NCI-H774 (cell line): ENCODE data around the gene OSBPL1A.
"Not testable (repeated sequence)": the region's sequence is repeated elsewhere in the genome, so short reads cannot be mapped to it uniquely, and the experiment has no call there.

Experiments
- DNase-seq: peaks from one replicate; lab custom pipeline; 2025; lab: John Stamatoyannopoulos, UW

OSBPL1A gene

DNA sequence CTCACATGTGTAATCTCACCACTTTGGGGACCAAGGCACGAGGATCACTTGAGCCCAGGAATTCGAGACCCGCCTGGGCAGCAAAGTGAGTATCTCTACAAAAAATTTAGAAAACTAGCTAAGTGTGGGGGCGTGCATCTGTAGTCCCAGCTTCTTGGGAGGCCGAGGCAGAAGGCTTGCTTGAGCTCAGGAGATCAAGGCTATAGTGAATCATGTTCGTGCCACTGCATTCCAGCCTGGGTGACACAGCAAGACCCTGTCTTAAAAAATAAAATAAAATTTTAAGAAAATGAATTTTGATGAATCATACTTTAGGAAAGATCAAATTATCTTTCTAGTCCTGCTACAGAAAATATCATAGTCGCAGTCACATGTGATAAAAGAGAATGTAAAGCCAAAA is 211.8 kb downstream of the OSBPL1A start:
- no peak for DNase-seq

DNA sequence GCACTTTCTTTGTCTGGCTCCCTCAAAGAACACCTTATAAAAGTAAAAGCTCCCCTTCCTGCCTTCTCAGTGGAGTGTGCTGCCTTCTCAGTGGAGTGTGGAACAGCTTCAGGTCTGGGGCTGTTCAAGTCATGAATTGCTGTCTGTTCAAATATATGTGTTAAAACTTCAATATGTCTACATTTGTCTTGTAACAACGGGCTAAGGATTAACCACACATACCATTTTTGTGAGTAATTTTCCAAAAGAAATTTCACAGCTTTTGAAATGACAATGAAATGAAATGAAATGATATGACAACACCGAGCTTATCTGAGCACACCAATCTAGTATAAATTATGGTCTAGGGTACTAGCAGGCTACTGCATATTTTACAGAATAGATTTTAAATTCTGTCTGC is 215.8 kb downstream of the OSBPL1A start:
- DNase-seq = no peak

DNA sequence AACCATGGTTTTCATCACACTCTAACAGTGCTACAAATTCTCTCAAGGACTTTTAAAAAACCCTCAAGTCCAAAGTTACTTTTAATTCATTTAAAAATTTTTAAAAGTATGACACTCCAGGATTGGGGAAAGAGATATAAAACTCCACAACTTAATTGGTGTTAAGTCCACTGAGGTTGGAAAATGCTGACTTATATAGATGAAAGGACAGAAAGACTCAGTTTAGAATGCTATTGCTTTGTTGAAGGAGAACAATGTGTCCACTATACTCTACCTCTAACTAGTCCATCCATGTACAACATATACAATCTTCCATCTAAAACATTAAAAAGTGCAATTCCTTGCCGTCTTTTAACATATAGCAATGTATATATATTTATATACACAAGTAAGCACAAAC is 217.6 kb downstream of the OSBPL1A start:
- DNase-seq = no peak

DNA sequence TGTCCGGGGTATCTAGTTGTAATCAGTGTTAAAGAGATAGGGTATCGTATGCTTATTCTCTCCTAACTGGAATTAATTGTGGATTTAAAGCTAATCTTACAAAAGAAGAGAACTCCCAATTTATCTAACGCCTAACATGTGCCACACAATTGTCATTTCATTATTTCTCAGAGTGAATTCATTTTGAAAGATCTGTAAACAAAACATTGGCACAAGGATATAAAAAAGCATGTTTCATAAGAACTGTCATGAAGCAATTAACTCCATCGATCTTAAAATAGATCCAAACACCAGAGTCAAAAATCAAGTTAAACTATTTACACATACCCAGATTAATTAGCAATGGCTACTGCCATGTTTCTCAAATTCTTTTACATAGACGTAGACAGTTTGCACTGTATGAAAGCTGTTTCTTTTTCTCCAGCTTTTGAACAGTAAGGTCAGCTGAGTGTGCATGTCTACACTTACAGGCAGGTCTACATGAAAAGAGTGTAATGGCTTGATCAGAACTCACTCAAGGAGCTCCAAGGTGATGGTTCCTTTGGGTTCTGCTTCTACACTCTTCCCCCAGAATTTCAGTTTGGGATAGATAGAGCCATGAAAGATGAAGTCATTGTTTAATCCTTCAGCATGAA is 220.0 kb downstream of the OSBPL1A start:
- DNase-seq = no peak

DNA sequence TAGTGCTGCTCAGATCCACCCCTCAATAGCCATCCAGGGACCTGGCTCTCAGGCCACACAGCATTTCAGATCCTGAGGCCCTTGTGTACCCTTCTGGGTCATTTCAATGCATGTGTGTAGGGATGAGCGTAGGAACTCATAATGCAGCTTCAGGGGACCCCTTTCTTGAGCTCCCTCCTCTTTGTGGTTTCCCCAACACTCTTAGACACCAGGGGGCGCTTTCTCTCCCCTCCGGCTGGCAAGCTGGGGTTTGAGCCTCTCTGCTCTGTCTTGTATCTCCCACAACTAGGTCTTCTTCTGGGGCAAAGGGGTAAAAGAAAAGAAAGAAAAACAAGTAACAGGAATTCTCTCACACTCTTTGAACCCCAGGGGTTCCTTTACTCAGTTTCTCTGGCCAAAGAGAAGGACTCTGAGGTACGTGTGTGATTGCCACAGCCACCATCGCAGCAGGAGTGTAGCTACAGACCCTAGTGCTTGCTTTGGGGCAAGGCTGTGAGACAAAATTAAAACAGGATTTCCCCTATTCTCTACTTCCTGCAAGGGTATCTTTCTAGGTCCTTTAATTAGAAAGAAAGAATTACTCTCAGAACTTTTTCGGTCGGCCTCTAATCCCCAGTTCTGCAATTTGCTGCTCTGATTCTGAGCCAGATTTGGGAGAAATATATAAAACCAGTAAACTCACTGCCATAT is 220.8 kb downstream of the OSBPL1A start:
- DNase-seq = peak; percentile 23

DNA sequence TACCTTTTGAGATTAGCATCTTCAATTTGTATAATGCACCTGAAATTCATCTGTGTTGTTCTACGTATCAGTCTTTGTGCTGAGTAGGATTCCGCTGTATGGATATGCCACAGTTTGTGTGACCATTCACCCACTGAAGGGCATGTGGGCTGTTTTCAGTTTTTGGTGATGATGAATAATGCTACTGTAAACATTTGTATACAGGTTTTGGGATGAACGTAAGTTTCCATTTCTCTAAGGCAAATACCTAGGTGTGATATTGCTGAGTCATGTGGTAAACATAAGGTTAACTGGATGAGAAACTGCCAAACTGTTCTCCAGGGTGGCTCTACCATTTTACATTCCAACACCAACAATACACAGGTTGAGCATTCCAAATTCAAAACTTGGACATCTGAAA is 223.6 kb downstream of the OSBPL1A start:
- DNase-seq = no peak

DNA sequence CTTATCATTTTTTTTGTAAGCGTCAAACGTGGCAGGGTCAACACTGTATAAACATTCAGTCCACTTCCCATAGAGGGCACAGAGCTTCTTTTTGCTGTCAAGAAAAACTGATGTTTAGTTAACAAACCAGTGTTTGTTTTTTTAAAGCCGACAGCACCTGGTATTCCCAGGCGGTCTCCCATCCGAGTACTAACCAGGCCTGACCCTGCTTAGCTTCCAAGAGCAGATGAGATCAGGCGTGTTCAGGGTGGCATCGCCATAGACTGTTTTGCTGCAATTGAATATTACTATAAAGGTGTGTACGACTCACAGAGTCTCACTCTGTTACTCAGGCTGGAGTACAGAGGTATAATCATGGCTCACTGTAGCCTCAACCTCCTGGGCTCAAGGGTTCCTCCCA is 227.3 kb downstream of the OSBPL1A start:
- DNase-seq = peak; percentile 22

DNA sequence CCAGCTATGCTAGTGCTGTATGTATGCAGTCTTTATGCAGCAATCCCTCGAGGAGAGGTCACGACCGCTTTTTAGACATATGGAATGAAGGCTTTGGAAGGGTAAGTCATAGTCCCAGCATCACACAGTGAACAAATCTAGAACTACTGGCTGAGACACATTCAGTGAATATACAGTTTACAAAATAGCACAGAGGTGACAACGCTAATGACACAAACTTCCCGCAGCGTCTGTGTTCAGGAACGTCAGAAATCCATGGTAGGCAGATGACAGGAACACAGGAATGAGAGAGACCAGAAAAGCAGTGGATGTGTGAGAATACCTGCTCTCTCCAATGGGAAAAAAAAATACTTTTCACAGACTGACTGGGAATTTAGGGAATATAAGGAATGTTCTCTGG is 229.1 kb downstream of the OSBPL1A start:
- DNase-seq = no peak

DNA sequence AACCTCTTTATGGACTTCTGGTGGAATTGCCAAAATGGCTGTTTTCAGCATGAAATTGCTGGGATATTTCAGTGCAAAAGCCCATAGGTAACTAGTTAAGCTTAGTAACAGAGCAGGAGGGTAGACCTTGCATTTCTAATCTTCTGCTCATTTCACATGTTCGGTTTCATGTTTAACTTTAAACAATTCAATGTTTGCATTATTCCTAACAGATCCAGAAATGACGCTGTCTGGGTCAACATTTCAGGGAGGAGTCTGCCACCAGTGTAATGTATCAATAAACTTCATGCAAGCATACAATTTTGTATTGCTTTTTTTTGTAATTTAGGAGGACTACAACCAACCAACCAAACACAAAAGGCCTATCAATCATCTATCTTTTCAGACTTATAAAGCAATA is 236.3 kb downstream of the OSBPL1A start:
- DNase-seq = no peak

DNA sequence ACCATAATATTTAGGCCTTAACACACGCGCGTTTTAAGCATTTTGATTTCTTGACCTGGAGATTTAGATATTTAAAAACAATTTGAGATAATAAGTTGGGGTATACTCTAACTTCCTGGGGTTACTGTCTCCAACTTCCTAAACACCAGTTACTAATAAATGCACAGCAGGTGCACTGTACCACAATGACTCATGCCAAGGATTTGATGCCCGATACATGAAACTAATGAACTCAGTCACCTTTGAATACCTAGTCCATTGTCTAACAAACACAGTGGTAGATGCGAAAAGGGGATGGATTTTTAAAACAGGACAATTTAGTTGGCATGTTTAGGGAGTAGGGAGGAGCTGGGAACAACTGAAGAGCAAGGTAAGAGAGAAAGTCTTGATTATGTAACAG is 237.5 kb downstream of the OSBPL1A start:
- no peak for DNase-seq

DNA sequence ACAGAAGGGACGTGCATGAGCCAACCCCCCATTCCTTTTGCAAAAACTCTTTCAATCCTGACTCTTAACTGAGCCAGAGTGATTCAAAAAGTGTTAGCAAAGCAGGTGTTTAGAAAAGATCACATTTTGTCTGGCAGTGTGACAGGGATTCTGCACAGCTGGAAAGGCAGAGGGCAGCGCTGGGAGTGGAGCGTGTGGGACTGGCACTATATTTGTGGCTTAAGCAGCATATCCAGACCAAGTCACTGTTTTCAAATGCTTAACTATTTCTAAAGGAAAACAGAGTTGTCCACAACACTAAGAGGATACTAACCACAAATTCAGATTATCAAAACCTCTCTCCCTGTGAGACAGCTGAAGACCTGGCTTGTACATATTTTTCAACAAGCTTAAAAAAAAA is 239.8 kb downstream of the OSBPL1A start:
- DNase-seq = no peak

DNA sequence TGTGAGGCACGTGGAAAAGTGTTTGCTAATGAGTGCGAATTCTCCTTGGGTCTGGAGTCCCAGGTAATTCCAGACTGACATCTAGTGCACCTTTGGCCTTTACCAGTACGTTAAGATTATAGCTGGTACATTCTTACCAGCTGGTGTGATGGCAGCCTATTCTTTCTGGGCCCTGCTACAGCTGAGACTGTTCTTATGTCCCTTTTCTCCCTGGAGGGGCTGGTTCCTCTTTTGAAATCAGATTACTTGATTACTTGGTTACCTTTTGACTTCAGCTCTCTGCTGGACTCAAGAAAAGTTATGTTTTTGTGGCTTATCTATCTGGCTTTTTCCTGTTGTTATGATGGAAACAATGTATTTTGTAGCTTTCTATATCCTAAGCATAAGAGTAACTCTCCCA is 244.2 kb downstream of the OSBPL1A start:
- DNase-seq = no peak

DNA sequence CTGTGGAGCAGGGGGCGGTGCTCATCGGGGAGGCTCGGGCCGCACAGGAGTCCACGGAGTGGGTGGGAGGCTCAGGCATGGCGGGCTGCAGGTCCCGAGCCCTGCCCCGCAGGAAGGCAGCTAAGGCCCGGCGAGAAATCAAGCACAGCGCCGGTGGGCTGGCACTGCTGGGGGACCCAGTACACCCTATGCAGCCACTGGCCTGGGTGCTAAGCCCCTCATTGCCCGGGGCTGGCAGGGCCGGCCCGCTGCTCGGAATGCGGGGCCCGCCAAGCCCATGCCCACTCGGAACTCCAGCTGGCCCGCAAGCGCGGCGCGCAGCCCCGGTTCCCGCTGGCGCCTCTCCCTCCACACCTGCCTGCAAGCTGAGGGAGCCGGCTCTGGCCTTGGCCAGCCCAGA is 248.0 kb downstream of the OSBPL1A start:
- not testable (repeated sequence) for DNase-seq

DNA sequence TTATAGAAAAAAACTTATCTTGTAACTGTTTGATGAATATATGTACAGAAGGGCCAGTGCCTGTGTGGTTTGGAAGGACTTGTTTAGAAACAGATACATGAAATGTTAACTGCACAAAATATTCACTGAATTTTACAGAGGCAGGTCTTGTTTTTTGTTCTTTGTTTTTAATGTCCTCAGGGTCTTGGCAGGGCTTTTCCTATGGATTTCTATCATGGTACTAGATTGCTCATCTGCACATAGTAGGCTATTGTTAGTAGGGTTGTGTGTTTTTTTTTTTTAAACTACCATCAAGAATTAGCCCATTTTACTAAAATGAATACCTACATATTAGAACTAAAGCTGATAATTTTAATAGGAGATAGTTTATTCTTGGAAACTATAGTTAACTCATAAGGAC is 255.2 kb downstream of the OSBPL1A start:
- no peak for DNase-seq

DNA sequence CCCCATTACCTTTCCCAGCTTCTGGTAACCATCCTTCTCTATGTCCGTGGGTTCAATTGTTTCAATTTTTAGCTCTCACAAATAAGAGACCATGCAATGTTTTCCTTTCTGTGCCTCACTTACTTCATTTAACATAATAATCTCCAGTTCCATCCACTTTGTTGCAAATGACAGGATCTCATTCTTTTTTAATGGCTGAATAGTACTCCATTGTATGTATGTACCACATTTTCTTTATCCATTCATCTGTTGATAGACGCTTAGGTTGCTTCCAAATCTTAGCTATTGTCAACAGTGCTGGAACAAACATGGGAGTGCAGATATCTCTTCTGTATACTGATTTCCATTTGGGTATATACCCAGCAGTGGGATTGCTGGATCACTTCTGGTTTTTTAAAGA is 256.9 kb downstream of the OSBPL1A start:
- no peak for DNase-seq

DNA sequence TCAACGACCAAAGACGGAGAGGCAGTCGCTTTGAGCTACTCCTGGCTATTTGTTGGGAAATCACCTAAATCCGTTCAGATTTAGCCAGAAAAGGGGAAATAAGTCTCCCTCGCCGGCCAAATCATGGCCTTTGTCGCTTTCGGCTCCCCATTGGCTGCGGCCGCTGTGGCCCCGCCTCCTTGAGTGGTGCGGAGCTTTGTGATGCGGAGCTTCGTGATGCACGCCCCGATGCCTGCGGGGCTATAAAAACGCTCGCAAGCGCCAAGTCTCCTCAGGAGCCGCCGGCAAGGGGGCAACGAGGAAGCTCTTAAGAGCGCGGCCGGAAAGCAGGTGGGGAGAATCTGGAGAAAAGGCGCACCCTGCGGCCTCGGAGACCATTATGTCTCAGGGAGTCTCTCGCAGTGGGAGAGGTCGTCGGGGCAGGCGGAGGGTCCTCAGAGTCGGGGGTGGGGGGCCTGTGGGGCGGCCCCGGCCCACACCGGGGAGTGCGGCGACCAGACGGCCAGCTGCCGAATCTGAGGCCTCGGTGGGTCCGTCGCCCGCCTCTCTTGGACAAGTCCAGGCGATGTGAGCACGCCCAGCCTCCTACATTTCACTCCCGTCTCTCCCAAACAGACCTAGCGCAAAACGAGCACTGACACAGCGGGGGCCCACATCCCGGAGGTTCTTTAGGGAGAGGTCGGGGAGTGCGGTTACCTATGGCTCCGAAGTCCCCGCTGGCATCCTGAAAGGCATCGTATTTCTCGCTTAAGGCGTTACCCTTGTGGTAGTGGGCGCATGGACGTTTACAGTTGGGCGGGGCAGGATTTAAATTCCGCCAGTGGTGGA is 258.6 kb downstream of the OSBPL1A start, which contains the start of gene CABYR:
CABYR (plus strand) TSS at position 274 of the 828 bp plus-strand sequence. CDS start 4,053 bp downstream, outside the sequence.
- DNase-seq = peak; percentile 87

DNA sequence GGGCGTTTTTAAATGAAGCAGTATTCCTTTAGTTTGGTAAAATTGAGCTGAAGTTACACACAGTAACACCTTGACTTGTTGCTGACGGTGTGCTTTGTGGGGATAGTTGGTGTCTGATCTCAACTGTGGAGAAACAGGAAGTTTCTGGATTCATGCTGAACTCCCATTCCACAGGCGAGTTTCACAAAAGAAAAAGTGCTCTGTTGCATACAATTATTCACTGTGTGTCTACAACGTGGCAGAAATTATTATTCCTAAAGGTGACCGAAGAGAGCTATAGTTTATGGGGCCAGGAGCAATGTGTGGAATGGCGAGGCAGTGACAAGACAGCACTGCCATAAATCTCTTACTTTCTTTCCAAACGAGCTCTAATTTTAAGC is 259.2 kb downstream of the OSBPL1A start:
- DNase-seq = no peak

DNA sequence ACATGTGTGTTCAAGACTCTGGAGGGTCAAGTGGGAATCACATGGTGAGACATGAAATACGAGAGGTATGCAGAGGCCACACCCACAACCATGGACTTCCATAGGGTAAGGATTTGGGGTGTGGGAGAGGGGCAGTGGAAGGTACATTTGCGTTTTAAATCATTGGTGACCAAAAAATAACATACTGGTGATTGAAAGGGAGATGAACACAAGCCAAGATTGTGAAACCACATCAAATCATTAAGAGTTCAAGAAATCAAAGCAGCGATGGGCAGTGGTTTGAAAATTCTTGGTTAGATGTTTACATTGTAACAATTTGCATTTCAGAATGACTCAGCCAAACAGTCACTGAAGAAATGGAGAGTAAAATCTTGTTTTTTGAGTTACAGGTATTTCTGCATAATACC is 260.7 kb downstream of the OSBPL1A start:
- DNase-seq = no peak

DNA sequence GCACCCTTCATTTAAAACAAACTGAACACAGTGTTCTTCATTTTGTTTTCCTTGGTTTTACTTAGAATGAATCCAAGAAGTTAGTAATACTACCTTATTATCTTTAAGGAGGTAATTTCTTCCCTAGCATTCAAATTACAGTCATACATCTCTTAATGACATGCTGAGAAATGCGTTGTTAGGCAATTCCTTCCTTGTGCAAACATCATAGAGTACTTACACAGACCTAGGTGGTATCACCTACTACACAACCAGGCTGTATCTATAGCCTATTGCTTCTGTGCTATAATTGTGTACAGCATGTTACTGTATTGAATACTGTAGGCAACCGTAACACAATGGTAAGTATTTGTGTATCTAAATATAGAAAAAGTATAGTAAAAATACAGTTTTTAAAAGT is 267.1 kb downstream of the OSBPL1A start:
- no peak for DNase-seq

DNA sequence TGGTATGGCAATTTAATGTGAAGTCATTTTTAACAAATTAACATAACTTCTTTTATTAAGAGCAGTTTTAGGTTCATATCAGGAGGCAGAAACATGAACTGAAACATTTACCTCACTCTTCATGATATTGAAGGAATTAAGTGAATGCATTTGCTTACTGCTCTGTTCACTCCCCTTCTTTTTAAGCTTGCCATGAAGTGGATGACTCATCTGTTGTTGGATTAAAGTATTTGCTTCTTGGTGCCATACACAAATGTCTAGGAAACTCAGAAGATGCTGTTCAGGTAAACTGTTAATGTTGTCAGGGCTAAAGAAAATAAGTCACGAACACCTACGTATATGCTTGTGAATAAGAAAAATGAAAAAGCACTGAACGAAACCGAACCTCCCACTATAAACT is 268.9 kb downstream of the OSBPL1A start:
- no peak for DNase-seq

DNA sequence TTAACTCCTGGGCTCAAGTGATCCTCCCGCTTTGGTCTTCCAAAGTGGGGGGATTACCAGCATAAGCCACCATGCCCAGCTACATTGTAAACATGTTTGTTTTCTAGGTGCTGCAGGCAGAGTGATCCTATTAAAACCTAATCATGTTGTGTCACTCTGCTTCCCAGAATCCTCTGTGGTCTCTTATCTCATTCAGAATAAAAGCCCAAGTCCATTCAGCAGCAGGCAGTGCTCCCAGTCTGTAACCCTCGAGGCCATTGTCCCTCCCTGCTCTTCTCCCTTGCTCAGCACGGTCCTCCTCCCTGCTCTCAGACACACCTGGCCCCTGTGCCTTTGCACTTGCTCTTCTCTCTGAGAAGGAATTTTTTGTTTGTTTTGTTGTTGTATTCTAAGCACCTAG is 269.9 kb downstream of the OSBPL1A start:
- DNase-seq = no peak

DNA sequence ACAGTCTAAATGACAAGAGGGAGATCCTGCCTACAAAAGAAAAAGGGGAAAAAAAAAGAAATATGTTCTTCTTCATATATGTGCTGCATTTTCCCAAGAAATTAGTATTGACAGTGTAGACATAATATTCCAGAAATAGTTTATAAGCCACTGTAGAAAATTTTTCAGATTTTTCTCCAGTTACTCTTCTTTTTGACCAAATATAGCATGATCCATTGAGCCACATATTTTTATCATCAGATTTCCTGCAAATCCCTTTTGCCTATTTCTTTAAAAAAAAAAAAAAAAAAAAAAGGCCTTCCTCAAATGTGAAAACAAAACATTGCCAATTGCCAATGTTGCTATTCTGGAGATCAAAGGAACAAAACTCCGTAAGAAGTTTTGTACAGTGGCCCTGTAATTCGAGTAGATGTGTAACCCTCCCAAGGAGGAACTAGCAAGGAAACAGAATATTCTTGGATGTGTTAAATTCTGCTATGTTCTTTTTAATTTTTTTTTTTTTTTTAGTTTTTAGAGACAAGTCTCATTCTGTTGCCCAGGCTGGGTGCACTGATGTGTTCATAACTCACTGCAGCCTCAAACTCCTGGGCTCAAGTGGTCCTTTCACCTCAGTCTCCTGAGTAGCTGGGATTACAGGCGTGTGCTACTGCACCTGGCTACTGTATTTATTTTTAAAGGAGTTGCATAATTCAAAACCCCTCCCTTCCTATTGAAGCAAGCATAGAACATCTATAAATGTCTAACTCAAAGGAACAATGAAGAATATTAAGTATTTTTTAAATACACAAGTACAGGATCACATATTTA is 271.3 kb downstream of the OSBPL1A start:
- DNase-seq = peak; percentile 36
